Inferior parietal cortex (tissue), 1 donor: ENCODE data around the gene OR4C6.
A peak's percentile ranks its signal among the peaks of the same experiment; 100 is the strongest.

Experiments
- DNase-seq: peaks from one replicate; pipeline ENCODE4 v3.0.0-alpha.2; 2016; ENCODE audit errors: extremely low spot score

Gene OR4C6

GRCh38 chr11:55661901-55662300 lies at the start of gene OR4C6:
OR4C6 (plus strand) TSS chr11:55662201; CDS start chr11:55665167, 2,966 bp downstream.
- no peak for DNase-seq

DNA sequence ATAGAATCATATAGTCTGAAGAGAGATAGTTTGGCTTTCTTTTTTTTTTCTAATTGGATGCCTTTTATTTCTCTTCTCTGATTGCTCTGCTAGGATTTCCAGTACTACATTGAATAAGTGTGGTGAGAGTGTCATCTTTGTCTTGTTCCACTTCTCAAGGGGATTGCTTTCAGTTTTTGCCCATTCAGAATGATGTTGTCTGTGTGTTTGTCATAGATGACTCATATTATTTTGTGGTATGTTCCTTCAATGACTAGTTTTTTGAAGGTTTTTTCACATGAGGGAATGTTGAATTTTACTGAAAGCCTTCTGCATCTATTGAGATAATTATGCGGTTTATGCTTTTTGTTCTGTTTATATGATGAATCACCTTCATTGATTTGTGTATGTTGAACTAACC lies 37.5 kb upstream of the OR4C6 start:
- no peak for DNase-seq

DNA sequence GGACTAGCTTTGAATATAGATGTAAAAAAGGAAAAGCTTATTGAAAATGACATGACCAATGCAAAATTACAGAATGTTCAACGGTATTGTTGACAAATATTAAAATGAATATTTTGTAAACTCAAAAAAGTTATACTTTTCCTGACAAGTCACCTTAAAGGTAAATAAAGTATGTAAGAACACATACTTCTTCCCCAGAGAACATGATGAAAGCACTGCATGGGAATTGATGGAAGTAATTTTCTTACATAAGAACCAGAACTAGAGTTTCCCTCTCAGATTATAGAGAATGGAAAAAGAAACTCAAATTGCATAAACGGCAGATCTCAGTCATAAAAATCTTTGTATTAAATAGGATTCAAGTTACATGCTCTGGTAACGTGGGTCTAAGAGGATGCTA lies 27.2 kb upstream of the OR4C6 start, which contains the start of gene OR4P4:
TSS of gene OR4P4 (plus strand) at position 301 of the 400 bp plus-strand sequence.
- no peak for DNase-seq

GRCh38 chr11:55648027-55648426 lies 14.0 kb upstream of the OR4C6 start, which contains the start of gene OR4S2:
OR4S2 (plus strand) TSS chr11:55648327; CDS start chr11:55650904, 2,577 bp downstream.
- no peak for DNase-seq

DNA sequence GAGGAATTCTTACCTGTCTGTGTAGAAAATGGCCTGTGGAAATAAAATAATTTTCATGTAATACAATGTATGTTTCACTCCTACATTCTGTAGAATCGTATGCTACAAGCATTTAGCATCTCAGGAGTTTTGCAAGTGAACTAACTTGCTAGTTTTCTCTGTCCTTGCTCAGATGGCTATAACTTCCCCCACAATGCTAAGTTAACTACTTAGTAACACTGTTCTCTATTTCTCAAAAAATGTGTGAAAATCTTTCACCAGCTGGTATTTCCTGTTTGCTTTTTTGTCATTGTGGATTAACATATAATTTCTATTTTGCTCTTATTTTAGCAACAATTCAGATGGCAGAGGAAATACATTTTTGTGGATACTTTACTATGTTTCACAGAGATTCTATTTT lies 9.4 kb upstream of the OR4C6 start:
- no peak for DNase-seq

DNA sequence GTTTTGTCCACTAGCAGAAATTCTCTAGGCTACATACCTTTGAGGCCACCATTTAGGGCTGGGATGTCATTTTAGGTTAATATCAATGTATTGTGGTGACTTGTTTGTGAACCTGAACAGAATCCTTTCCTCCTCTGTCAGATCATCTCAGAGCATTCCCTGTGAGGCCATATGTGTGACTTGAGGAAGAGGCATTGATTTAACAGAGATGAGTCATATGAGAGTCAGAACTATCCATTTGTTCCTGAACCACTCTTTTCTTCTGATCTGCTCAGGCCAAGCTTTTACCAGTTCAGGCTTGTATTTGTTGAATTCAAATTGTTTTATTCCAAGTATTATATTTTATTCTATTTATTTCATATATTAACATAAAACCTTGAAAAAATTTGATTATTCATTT lies 6.9 kb upstream of the OR4C6 start:
- no peak for DNase-seq

DNA sequence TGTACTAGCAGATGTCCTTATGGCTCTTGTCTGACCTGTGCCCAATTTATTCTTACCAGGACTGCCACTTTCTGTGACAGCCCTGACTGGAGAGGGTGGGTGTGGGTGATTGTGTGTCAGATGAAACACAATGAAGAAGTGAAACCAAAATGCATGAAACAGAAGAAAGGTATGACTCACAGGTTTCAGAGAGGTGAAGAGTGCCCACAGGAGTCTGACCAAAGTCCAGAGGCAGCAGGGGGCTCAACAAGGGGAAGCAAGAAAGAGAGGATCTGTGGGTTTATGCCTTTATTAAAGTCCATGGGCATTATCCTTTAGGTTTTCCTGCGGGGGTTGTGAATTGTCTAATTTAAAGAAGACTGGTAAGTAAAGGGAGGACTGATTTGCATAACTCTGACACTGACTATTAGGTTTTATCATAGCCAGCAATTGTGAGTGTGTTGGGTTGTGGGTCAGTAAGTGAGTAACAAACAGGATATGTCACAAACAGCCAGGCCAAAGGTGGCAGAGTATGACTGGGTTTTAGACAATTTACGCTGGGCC lies 3.9 kb upstream of the OR4C6 start:
- no peak for DNase-seq

- no peak for DNase-seq
Measured at GRCh38 chr11:55658608-55659007, 3.4 kb upstream of the OR4C6 start.

GRCh38 chr11:55669376-55669775 lies 7.4 kb downstream of the OR4C6 start:
- DNase-seq = no peak

- DNase-seq = no peak
Measured at GRCh38 chr11:55673860-55674259, 11.9 kb downstream of the OR4C6 start.

DNA sequence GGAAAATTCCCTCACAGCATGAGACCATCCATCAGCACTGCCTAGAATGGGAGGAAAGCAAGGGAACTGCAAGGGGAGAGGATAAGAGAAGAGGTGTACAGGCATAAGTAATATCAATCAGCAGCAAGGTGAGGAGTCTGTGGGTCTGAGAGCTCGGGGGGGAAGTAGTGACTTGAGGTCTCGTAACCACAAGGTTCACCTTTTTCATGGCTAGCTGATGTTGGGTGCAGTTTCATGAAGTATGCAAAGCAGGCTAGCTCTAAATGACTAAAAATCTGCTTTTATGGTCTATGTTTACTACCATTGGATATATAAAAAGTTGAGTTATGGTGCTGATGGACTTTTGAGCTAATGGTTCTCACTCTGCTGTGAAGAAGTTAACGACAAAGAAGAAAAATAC lies 35.8 kb downstream of the OR4C6 start:
- DNase-seq = no peak

DNA sequence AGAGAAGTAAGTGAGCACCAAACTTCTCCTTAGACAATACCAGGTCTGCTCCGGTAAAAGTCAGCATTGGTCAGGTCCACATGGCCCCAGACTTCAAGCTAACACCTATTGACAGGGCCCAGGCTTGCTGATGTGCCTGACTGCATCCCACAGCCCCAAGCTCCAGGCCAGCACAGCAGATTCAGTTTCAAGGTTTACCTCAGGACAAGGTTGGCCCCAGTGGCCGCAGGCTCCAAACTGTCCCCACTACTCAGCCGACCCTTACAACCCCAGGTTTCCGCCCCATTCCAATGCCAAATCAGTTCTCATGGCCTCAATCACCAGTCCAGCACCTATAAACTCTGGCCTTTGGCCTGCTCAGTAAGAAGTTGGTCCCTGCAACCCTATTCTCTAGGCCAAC lies 39.4 kb downstream of the OR4C6 start:
- no peak for DNase-seq

- peak; percentile 67 for DNase-seq
Measured at GRCh38 chr11:55707029-55707428, 45.0 kb downstream of the OR4C6 start.

- no peak for DNase-seq
Measured at GRCh38 chr11:55714982-55715888, 53.2 kb downstream of the OR4C6 start.
